H1 (cell line): ENCODE data around the gene XIRP1. TPM values are rescaled to one million over a fixed set of nuclear protein-coding genes. Genes with fewer than 3 reads are reported as not detected.

ENCODE experiments used
- BRCA1 ChIP-seq: IDR thresholded peaks from 2 replicates; pipeline ENCODE4 v1.6.1; 2012; ENCODE audit warnings: low read depth, low read length, improper control_type of control experiment
- CBX5 ChIP-seq: fragments of 300-800, 300-1000 bp; sonication (generic); IDR thresholded peaks from 2 replicates; pipeline ENCODE4 v1.7.1; 2016; ENCODE audit warnings: antibody characterized with exemption, low read length, low read depth
- CHD1 ChIP-seq: IDR thresholded peaks from 2 replicates; pipeline ENCODE4 v1.6.1; 2012; ENCODE audit warnings: low read depth, low read length, improper control_type of control experiment
- CHD7 ChIP-seq: fragments of 300-600 bp; sonication (generic); IDR thresholded peaks from 2 replicates; pipeline ENCODE4 v1.7.1; 2012; ENCODE audit warnings: low read length, moderate library complexity, mild to moderate bottlenecking, inconsistent platforms; ENCODE audit not compliant: insufficient replicate concordance
- EGR1 ChIP-seq: IDR thresholded peaks from 2 replicates; pipeline ENCODE4 v1.6.1; 2011; ENCODE audit warnings: low read depth, low read length, borderline replicate concordance
- HDAC6 ChIP-seq: IDR thresholded peaks from one replicate; pipeline ENCODE4 v1.7.1; 2012; ENCODE audit warnings: low read depth, mild to moderate bottlenecking, inconsistent platforms, low read length, moderate library complexity
- NANOG ChIP-seq: IDR thresholded peaks from 2 replicates; pipeline ENCODE4 v1.6.1; 2011; ENCODE audit warnings: low read length, low read depth, mild to moderate bottlenecking, inconsistent platforms; ENCODE audit not compliant: insufficient read depth, poor library complexity, severe bottlenecking
- POLR2AphosphoS5 ChIP-seq: IDR thresholded peaks from 2 replicates; pipeline ENCODE4 v1.6.1; 2011; ENCODE audit warnings: low read depth, low read length
- POU5F1 ChIP-seq: IDR thresholded peaks from 2 replicates; pipeline ENCODE4 v1.6.1; 2011; ENCODE audit warnings: low read depth, mild to moderate bottlenecking, low read length, moderate library complexity
- RFX5 ChIP-seq: IDR thresholded peaks from 2 replicates; pipeline ENCODE4 v1.6.1; 2011; ENCODE audit warnings: low read depth, low read length, improper control_type of control experiment, borderline replicate concordance
- SP1 ChIP-seq: IDR thresholded peaks from 2 replicates; pipeline ENCODE4 v1.6.1; 2011; ENCODE audit warnings: low read depth, low read length
- SP2 ChIP-seq: IDR thresholded peaks from 2 replicates; pipeline ENCODE4 v1.6.1; 2012; ENCODE audit warnings: mild to moderate bottlenecking, low read length, inconsistent platforms
- TAF7 ChIP-seq: optimal IDR thresholded peaks from 2 replicates; pipeline ENCODE3; 2011; ENCODE audit warnings: low read depth, mild to moderate bottlenecking, inconsistent platforms, low read length, moderate library complexity, borderline replicate concordance
- TCF12 ChIP-seq: IDR thresholded peaks from 2 replicates; pipeline ENCODE4 v1.6.1; 2011; ENCODE audit warnings: low read depth, mild to moderate bottlenecking, low read length
- polyA plus RNA-seq, 7 experiments: library from polyadenylated mRNA; depleted of rRNA in 3 of 7; stranded (reverse) in 5 of 7; unstranded in 2 of 7; fragments of >200 nt in 5 of 7; fragments of 200-250 nt in 2 of 7; gene quantifications; 1 replicate in 5 of 7; 2 replicates in 1 of 7; 4 replicates in 1 of 7; pipeline versions ENCODE4 v1.2.1 to v1.2.3, GENCODE V29; 2011 to 2013; ENCODE audit warnings: missing spikeins in 2 of 7, mixed read lengths in 2 of 7
- total RNA-seq: library from RNA; stranded (reverse); fragmentation: NEBNext Ultra II Directional; extraction: Animal tissue kit (Norgen Biotek cat#: 25700); gene quantifications from 2 replicates; pipeline ENCODE4 v1.2.1, GENCODE V29; 2021

The XIRP1 gene
- total and polyA plus RNA-seq, 2 of the 8 experiments (the other 6 are each of a cell fraction or from before 2014, with no cell fraction given), result not detected

- TF ChIP-seq CHD7, result no peak
- no peak for TF ChIP-seq HDAC6
- no peak for TF ChIP-seq TAF7
- TF ChIP-seq NANOG, result no peak
- TF ChIP-seq POU5F1, result no peak
- no peak for TF ChIP-seq POLR2AphosphoS5
- no peak for TF ChIP-seq CHD1
- TF ChIP-seq SP2, result no peak
- no peak for TF ChIP-seq CBX5
- no peak for TF ChIP-seq SP1
- TF ChIP-seq RFX5, result no peak
- no peak for TF ChIP-seq BRCA1
- TF ChIP-seq TCF12, result no peak
- TF ChIP-seq EGR1, result no peak
These were observed 28.0 kb downstream of the XIRP1 start (continued) for GRCh38 chr3:39164414-39164813.
